T follicular helper cell (primary cell): Measurements from ENCODE around the gene EME1.
"Not testable (repeated sequence)": the region's sequence is repeated elsewhere in the genome, so short reads cannot be mapped to it uniquely, and the experiment has no call there.

Experiments used
- DNase-seq: peaks from one replicate; pipeline ENCODE4 v3.0.0-alpha.2; 2020; ENCODE audit warnings: low read depth
- total RNA-seq, 2 experiments: gene quantifications; one replicate each; lab custom pipeline; 2026; lab: John Stamatoyannopoulos, UW

The EME1 gene
- 1.4 to 2.1 reads per million in 2 experiments for total RNA-seq

- peak; percentile 76 for DNase-seq
Measured at GRCh38 chr17:50372758-50373556, at the start of gene EME1, which contains the start of gene MRPL27. Gene EME1 (plus strand): TSS chr17:50373229. CDS start chr17:50375209, 1,980 bp downstream. Gene MRPL27 (minus strand): TSS chr17:50373184. CDS start chr17:50373170, 14 bp downstream.

- no peak for DNase-seq
Measured at GRCh38 chr17:50325906-50326305, 47.1 kb upstream of the EME1 start.

GRCh38 chr17:50326831-50327364 is 46.1 kb upstream of the EME1 start:
- no peak for DNase-seq

GRCh38 chr17:50328363-50329325 is 44.4 kb upstream of the EME1 start:
- no peak for DNase-seq

- no peak for DNase-seq
Measured at GRCh38 chr17:50329716-50330115, 43.3 kb upstream of the EME1 start.

- DNase-seq = no peak
Measured at GRCh38 chr17:50330151-50330775, 42.8 kb upstream of the EME1 start.

GRCh38 chr17:50331085-50331791 is 41.8 kb upstream of the EME1 start:
- DNase-seq = no peak

- no peak for DNase-seq
Measured at GRCh38 chr17:50332196-50332595, 40.8 kb upstream of the EME1 start.

- DNase-seq = not testable (repeated sequence)
Measured at GRCh38 chr17:50333291-50334057, 39.6 kb upstream of the EME1 start.

GRCh38 chr17:50337956-50338355 is 35.1 kb upstream of the EME1 start:
- no peak for DNase-seq

- no peak for DNase-seq
Measured at GRCh38 chr17:50338645-50339044, 34.4 kb upstream of the EME1 start.

GRCh38 chr17:50339381-50339780 is 33.6 kb upstream of the EME1 start:
- DNase-seq = no peak

GRCh38 chr17:50344731-50345365 is 28.2 kb upstream of the EME1 start:
- DNase-seq = no peak

- peak; percentile 90 for DNase-seq
Measured at GRCh38 chr17:50345432-50346312, 27.4 kb upstream of the EME1 start, which contains the start of gene XYLT2. Gene XYLT2 (plus strand): TSS chr17:50346126. CDS start chr17:50346141, 15 bp downstream.

- DNase-seq = no peak
Measured at GRCh38 chr17:50346313-50347116, 26.5 kb upstream of the EME1 start.

GRCh38 chr17:50347117-50347893 is 25.7 kb upstream of the EME1 start:
- no peak for DNase-seq

GRCh38 chr17:50347894-50348291 is 25.1 kb upstream of the EME1 start:
- no peak for DNase-seq
